DOHH2 (cell line): Measurements from ENCODE around the gene PARP1.
A peak's percentile ranks its signal among the peaks of the same experiment; 100 is the strongest.

Experiments used
- H3F3A ChIP-seq: fragments of 200-600 bp; sonication (generic), shearing (Covaris generic); 2 replicates; pipeline ENCODE4 v1.6.0; 2016; ENCODE audit warnings: antibody characterized with exemption, mild to moderate bottlenecking; ENCODE audit not compliant: control insufficient read depth, insufficient read depth
- H3K27ac ChIP-seq: fragments of 200-600 bp; sonication (generic); 2 replicates; pipeline ENCODE4 v1.5.1; 2014; ENCODE audit warnings: low read depth, mild to moderate bottlenecking, low read length, moderate library complexity
- H3K27me3 ChIP-seq: fragments of 200-600 bp; sonication (generic); 2 replicates; pipeline ENCODE4 v1.6.1; 2014; ENCODE audit warnings: mild to moderate bottlenecking, low read length, mixed read lengths; ENCODE audit not compliant: control insufficient read depth
- H3K36me3 ChIP-seq: fragments of 200-600 bp; sonication (generic); 2 replicates; pipeline ENCODE4 v1.6.1; 2014; ENCODE audit warnings: mild to moderate bottlenecking, low read length, moderate library complexity, mixed read lengths; ENCODE audit not compliant: control insufficient read depth
- H3K4me1 ChIP-seq: fragments of 200-600 bp; sonication (generic); 2 replicates; pipeline ENCODE4 v1.6.1; 2014; ENCODE audit warnings: mild to moderate bottlenecking, low read length, mixed read lengths; ENCODE audit not compliant: control insufficient read depth
- H3K4me2 ChIP-seq: fragments of 200-600 bp; sonication (generic); 2 replicates; pipeline ENCODE4 v1.6.0; 2014; ENCODE audit warnings: mild to moderate bottlenecking, low read length, moderate library complexity
- H3K4me3 ChIP-seq: fragments of 200-600 bp; sonication (generic); 2 replicates; pipeline ENCODE4 v1.5.1; 2014; ENCODE audit warnings: mild to moderate bottlenecking, low read length, mixed read lengths
- H3K79me2 ChIP-seq: fragments of 200-600 bp; sonication (generic); 2 replicates; pipeline ENCODE4 v1.6.1; 2014; ENCODE audit warnings: mild to moderate bottlenecking, low read length, mixed read lengths; ENCODE audit not compliant: control insufficient read depth
- H3K9me2 ChIP-seq: fragments of 200-600 bp; sonication (generic); replicated peaks from 2 replicates; pipeline ENCODE4 v1.6.1; 2014; ENCODE audit warnings: mild to moderate bottlenecking, low read length, mixed read lengths; ENCODE audit not compliant: control insufficient read depth
- H3K9me3 ChIP-seq: fragments of 200-600 bp; sonication (generic); 2 replicates; pipeline ENCODE4 v1.6.1; 2014; ENCODE audit warnings: antibody characterized with exemption, low read length, mixed read lengths; ENCODE audit not compliant: control insufficient read depth, insufficient read depth
- H4K20me1 ChIP-seq: fragments of 200-600 bp; sonication (generic); 2 replicates; pipeline ENCODE4 v1.6.0; 2014; ENCODE audit warnings: low read depth, mild to moderate bottlenecking, antibody characterized with exemption, low read length, moderate library complexity; ENCODE audit not compliant: control insufficient read depth, insufficient read depth
- CTCF ChIP-seq: fragments of 200-600 bp; sonication (generic); IDR thresholded peaks from one replicate; pipeline ENCODE4 v1.5.1; 2014; ENCODE audit warnings: antibody characterized with exemption, mild to moderate bottlenecking, low read depth, low read length; ENCODE audit not compliant: poor library complexity, severe bottlenecking
- EZH2phosphoT487 ChIP-seq: fragments of 200-600 bp; sonication (generic); IDR thresholded peaks from 2 replicates; pipeline ENCODE4 v1.6.1; 2017; ENCODE audit warnings: borderline replicate concordance, mild to moderate bottlenecking, antibody characterized with exemption, low read length, moderate library complexity, mixed read lengths

PARP1 gene

DNA sequence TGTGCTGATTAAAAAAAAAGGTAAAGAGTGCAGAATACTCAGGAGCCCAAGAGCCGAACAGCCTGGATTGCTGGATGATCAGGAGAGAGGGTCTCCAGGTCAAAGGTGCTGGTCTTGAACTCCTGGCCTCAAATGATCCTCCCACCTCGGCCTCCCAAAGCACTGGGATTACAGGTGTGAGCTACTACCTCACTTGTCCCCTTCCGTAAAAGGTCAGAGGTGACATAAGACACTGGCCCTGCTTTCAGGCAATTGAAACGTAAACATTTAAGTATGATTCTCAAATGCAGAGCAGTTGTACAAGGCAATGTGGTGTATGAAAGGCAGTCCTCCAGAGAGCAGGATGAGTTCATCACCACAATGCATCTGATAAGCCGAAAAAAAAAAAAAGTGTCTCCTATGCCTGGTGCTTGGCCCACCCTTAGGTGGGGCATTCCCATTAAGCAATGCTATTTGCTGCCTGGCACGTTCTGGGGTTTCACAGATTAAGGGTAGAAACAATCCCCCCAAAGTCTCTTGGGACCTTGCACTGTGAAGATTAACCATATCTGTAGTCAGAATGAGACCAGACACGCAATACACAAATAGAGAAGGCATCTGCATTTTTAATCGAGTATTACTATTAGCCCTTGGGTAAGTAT is 47.7 kb downstream of the PARP1 start:
- peaks cover 97% of the 10 kb centered on the region for H3K36me3 ChIP-seq
- no peaks in the 10 kb centered on the region for H4K20me1 ChIP-seq
- peaks cover 30% of the 10 kb centered on the region for H3F3A ChIP-seq
- no peak overlapping the region for H3K4me2 ChIP-seq
- H3K79me2 ChIP-seq, result no peaks in the 10 kb centered on the region
- no peaks in the 10 kb centered on the region for H3K27me3 ChIP-seq
- TF ChIP-seq CTCF (no peak), EZH2phosphoT487 (no peak)
- no peak overlapping the region for H3K4me3 ChIP-seq
- no peaks in the 10 kb centered on the region for H3K9me2 ChIP-seq
- peaks cover 40% of the 10 kb centered on the region for H3K4me1 ChIP-seq
- H3K9me3 ChIP-seq, result no peaks in the 10 kb centered on the region
- H3K27ac ChIP-seq, result no peak overlapping the region

GRCh38 chr1:226357416-226357815 is 50.5 kb downstream of the PARP1 start:
- Histone ChIP-seq H3K4me1 (peaks cover 68% of the 10 kb centered on the region), H3K36me3 (peaks cover 89% of the 10 kb centered on the region), H3K9me3 (no peaks in the 10 kb centered on the region), H3K4me2 (peak overlapping the region; percentile 81; the same call in 1 of the 2 replicates), H3K9me2 (no peaks in the 10 kb centered on the region), H3K27ac (peak overlapping the region; percentile 98), H3K27me3 (no peaks in the 10 kb centered on the region), H3K79me2 (no peaks in the 10 kb centered on the region), H3F3A (peaks cover 43% of the 10 kb centered on the region), H3K4me3 (peak overlapping the region; percentile 58; the same call in 1 of the 2 replicates), H4K20me1 (no peaks in the 10 kb centered on the region)
- TF ChIP-seq EZH2phosphoT487, result no peak
- TF ChIP-seq CTCF, result no peak

DNA sequence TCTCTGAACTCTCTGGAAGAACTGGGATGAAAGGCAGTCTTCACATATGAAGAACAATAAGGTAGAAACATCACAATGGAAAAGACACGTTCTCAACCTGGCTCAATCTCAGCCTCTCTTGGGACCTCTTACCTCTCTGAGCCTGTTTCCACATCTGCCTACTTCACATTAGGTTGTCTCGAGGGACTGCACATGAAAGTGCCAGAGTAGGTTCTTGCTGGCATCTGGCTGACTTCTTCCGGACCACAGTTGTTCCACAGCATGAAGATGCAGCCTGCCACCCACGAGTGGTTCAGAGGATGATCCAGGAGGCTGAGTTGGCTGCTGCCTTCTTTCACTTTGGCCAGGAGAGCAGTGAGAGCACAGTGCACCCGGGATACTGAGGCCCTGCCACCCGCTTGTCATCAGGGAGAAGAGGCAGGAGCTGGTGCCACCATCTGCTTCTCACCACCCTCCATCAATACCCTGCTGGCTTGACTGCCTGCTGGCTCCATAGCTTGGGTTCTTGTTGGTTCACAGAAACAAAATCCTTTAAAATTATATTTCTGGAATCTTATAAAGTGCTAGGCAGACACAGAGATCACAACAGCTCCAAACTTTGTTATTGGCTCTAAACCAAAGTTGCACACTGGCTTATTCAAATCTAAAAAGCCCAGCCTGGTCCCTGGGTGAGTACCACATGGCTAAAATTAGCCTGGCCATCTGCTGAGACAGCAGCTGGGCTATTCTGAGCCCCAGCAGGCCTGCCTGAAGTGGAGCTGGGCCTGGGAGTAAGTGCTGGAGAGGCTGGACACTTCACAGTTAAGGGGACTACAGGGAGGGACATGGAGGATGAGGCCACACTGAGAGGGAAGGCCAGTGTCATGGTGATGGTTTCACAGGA is 52.0 kb downstream of the PARP1 start:
- Histone ChIP-seq H3K27me3 (no peaks in the 10 kb centered on the region), H3K27ac (peak overlapping the region; percentile 98), H4K20me1 (no peaks in the 10 kb centered on the region), H3K4me1 (peaks cover 83% of the 10 kb centered on the region), H3K79me2 (no peaks in the 10 kb centered on the region), H3K9me2 (no peaks in the 10 kb centered on the region), H3K4me2 (peak overlapping the region; percentile 81), H3K9me3 (no peaks in the 10 kb centered on the region), H3K4me3 (peak overlapping the region; percentile 58), H3F3A (peaks cover 44% of the 10 kb centered on the region), H3K36me3 (peaks cover 74% of the 10 kb centered on the region)
- no peak for TF ChIP-seq EZH2phosphoT487
- no peak for TF ChIP-seq CTCF
